Hepatocyte (in vitro differentiated cells): ENCODE data around the gene FARSA. TPM values are rescaled to one million over a fixed set of nuclear protein-coding genes. Genes with fewer than 3 reads are reported as not detected.
A peak's percentile ranks its signal among the peaks of the same experiment; 100 is the strongest.

Source experiments
- DNase-seq: peaks from one replicate; pipeline ENCODE4 v3.0.0-alpha.2; 2016; ENCODE audit warnings: low spot score
- H2AFZ ChIP-seq: fragments of 200-600 bp; sonication (generic); 2 replicates; pipeline ENCODE4 v1.6.0; 2016; ENCODE audit warnings: antibody characterized with exemption, mild to moderate bottlenecking
- H3K27ac ChIP-seq: fragments of 200-600 bp; sonication (generic); 2 replicates; pipeline ENCODE4 v1.5.1; 2016; ENCODE audit warnings: mild to moderate bottlenecking
- H3K27me3 ChIP-seq: fragments of 200-600 bp; sonication (generic); 2 replicates; pipeline ENCODE4 v1.6.1; 2016
- H3K36me3 ChIP-seq: fragments of 200-600 bp; sonication (generic); replicated peaks from 2 replicates; pipeline ENCODE4 v1.5.1; 2016; ENCODE audit warnings: low read depth; ENCODE audit not compliant: insufficient read depth
- H3K4me1 ChIP-seq: fragments of 200-600 bp; sonication (generic); 2 replicates; pipeline ENCODE4 v1.5.1; 2016; ENCODE audit warnings: mild to moderate bottlenecking, moderate library complexity; ENCODE audit not compliant: insufficient read depth
- H3K4me2 ChIP-seq: fragments of 200-600 bp; sonication (generic); 2 replicates; pipeline ENCODE4 v1.6.0; 2016
- H3K4me3 ChIP-seq: fragments of 200-600 bp; sonication (generic); 2 replicates; pipeline ENCODE4 v1.5.1; 2016; ENCODE audit warnings: mild to moderate bottlenecking
- H3K79me2 ChIP-seq: fragments of 200-600 bp; sonication (generic); 2 replicates; pipeline ENCODE4 v1.6.0; 2017; ENCODE audit warnings: mild to moderate bottlenecking
- H3K9me2 ChIP-seq: fragments of 200-600 bp; sonication (generic); replicated peaks from 2 replicates; pipeline ENCODE4 v1.6.0; 2017; ENCODE audit warnings: mild to moderate bottlenecking; ENCODE audit not compliant: insufficient read depth
- H3K9me3 ChIP-seq: fragments of 200-600 bp; sonication (generic); 2 replicates; pipeline ENCODE4 v1.5.1; 2016; ENCODE audit warnings: low read depth, mild to moderate bottlenecking
- H4K20me1 ChIP-seq: fragments of 200-600 bp; sonication (generic); 2 replicates; pipeline ENCODE4 v1.6.0; 2016; ENCODE audit warnings: mild to moderate bottlenecking; ENCODE audit not compliant: insufficient read depth, poor library complexity, severe bottlenecking
- CTCF ChIP-seq: fragments of 200-600 bp; sonication (generic); IDR thresholded peaks from 2 replicates; pipeline ENCODE4 v1.5.1; 2016; ENCODE audit warnings: antibody characterized with exemption, mild to moderate bottlenecking; ENCODE audit not compliant: poor library complexity
- EZH2 ChIP-seq: fragments of 200-600 bp; sonication (generic); IDR thresholded peaks from 2 replicates; pipeline ENCODE4 v1.6.1; 2016; ENCODE audit warnings: antibody characterized with exemption, mild to moderate bottlenecking, borderline replicate concordance
- EZH2phosphoT487 ChIP-seq: fragments of 200-600 bp; sonication (generic); IDR thresholded peaks from one replicate; pipeline ENCODE4 v1.6.1; 2018; ENCODE audit warnings: antibody characterized with exemption, mild to moderate bottlenecking, low read depth, moderate library complexity; ENCODE audit not compliant: unreplicated experiment, severe bottlenecking
- WGBS: methylation state at CpG from one replicate; pipeline ENCODE4 v1.1.6; 2016; ENCODE audit warnings: low lambda C conversion rate; ENCODE audit errors: missing lambda C conversion rate; 5-methylcytosine and 5-hydroxymethylcytosine counted together
- polyA plus RNA-seq: library from polyadenylated mRNA; unstranded; fragments of >200 nt; fragmentation: Nextera tagmentation; extraction: Ambion mirVana; gene quantifications from 2 replicates; pipeline ENCODE4 v1.2.1, GENCODE V29; 2016
- total RNA-seq: library from RNA; depleted of rRNA; stranded (reverse); fragments of >200 nt; gene quantifications from 2 replicates; pipeline ENCODE4 v1.2.3, GENCODE V29; 2014

FARSA gene
- total and polyA plus RNA-seq, 2 experiments from 2014 or later = 45.6 to 86.5 TPM

- H4K20me1 ChIP-seq = no peaks in the 10 kb centered on the region
- peak overlapping the region; percentile 92 for H3K4me2 ChIP-seq
- TF ChIP-seq EZH2phosphoT487 (no peak), EZH2 (no peak), CTCF (peak; percentile 58)
- H3K27ac ChIP-seq = no peak overlapping the region
- 8% methylated on average over 65 of the region's 73 CpGs for whole genome bisulfite sequencing
- no peaks in the 10 kb centered on the region for H3K79me2 ChIP-seq
- H3K4me3 ChIP-seq = peak overlapping the region; percentile 20
- no peaks in the 10 kb centered on the region for H3K36me3 ChIP-seq
- H2AFZ ChIP-seq = peak overlapping the region; percentile 56
- H3K27me3 ChIP-seq = peaks cover 34% of the 10 kb centered on the region
- DNase-seq = peak; percentile 91
- H3K4me1 ChIP-seq = peaks cover 5% of the 10 kb centered on the region
- no peaks in the 10 kb centered on the region for H3K9me2 ChIP-seq
- no peaks in the 10 kb centered on the region for H3K9me3 ChIP-seq
These were observed 48.4 kb downstream of the FARSA start for GRCh38 chr19:12884926-12885748.

GRCh38 chr19:12884627-12884925 is 48.9 kb downstream of the FARSA start:
- H3K27me3 ChIP-seq = peaks cover 34% of the 10 kb centered on the region
- no peaks in the 10 kb centered on the region for H4K20me1 ChIP-seq
- H3K79me2 ChIP-seq = no peaks in the 10 kb centered on the region
- no peak overlapping the region for H3K27ac ChIP-seq
- H2AFZ ChIP-seq = peak overlapping the region; percentile 56
- no peaks in the 10 kb centered on the region for H3K36me3 ChIP-seq
- H3K4me2 ChIP-seq = peak overlapping the region; percentile 92
- no peak for DNase-seq
- 78% methylated on average over 12 of the region's 12 CpGs for WGBS
- no peaks in the 10 kb centered on the region for H3K9me3 ChIP-seq
- no peak for TF ChIP-seq CTCF
- TF ChIP-seq EZH2phosphoT487 = no peak
- no peak for TF ChIP-seq EZH2
- no peak overlapping the region for H3K4me3 ChIP-seq
- peaks cover 5% of the 10 kb centered on the region for H3K4me1 ChIP-seq
- no peaks in the 10 kb centered on the region for H3K9me2 ChIP-seq

- no peaks in the 10 kb centered on the region for H3K9me2 ChIP-seq
- H3K27me3 ChIP-seq = peaks cover 34% of the 10 kb centered on the region
- H3K4me3 ChIP-seq = no peak overlapping the region
- H4K20me1 ChIP-seq = no peaks in the 10 kb centered on the region
- H2AFZ ChIP-seq = no peak overlapping the region
- 89% methylated on average over 3 of the region's 3 CpGs for WGBS
- TF ChIP-seq EZH2phosphoT487 = no peak
- TF ChIP-seq EZH2 = no peak
- TF ChIP-seq CTCF = no peak
- H3K27ac ChIP-seq = no peak overlapping the region
- H3K79me2 ChIP-seq = no peaks in the 10 kb centered on the region
- H3K9me3 ChIP-seq = no peaks in the 10 kb centered on the region
- no peaks in the 10 kb centered on the region for H3K36me3 ChIP-seq
- H3K4me2 ChIP-seq = no peak overlapping the region
- peaks cover 5% of the 10 kb centered on the region for H3K4me1 ChIP-seq
- no peak for DNase-seq
These were observed 49.3 kb downstream of the FARSA start for GRCh38 chr19:12884202-12884601.
